GM12878 (cell line): ENCODE data around the gene PPP1R18. TPM values are rescaled to one million over a fixed set of nuclear protein-coding genes. Genes with fewer than 3 reads are reported as not detected.

Experiments
- HDGF ChIP-seq: fragments of 450-650 bp; IDR thresholded peaks from 2 replicates; pipeline ENCODE4 v1.6.1; 2016; ENCODE audit warnings: antibody characterized with exemption
- IKZF1 ChIP-seq: fragments of 450-650 bp; conservative IDR thresholded peaks from 2 replicates; pipeline ENCODE4 v1.6.1; 2017; ENCODE audit warnings: antibody characterized with exemption, mild to moderate bottlenecking
- KLF5 ChIP-seq: fragments of 450-650 bp; IDR thresholded peaks from 2 replicates; pipeline ENCODE4 v1.6.1; 2014; ENCODE audit warnings: mild to moderate bottlenecking; ENCODE audit not compliant: partially characterized antibody
- NBN ChIP-seq: fragments of 450-650 bp; IDR thresholded peaks from 2 replicates; pipeline ENCODE4 v1.6.1; 2016
- NR2F1 ChIP-seq: fragments of 450-650 bp; conservative IDR thresholded peaks from 2 replicates; pipeline ENCODE4 v1.6.1; 2017; ENCODE audit warnings: mild to moderate bottlenecking
- POLR2A ChIP-seq: IDR thresholded peaks from 2 replicates; pipeline ENCODE4 v1.6.1; 2011; ENCODE audit warnings: low read depth, mild to moderate bottlenecking, low read length
- RELA ChIP-seq: fragments of 450-650 bp; IDR thresholded peaks from 2 replicates; pipeline ENCODE4 v1.8.0; 2014; ENCODE audit warnings: borderline replicate concordance; ENCODE audit not compliant: partially characterized antibody
- RFX5 ChIP-seq: IDR thresholded peaks from 2 replicates; pipeline ENCODE4 v1.6.1; 2011; ENCODE audit warnings: low read depth, low read length, improper control_type of control experiment
- SP1 ChIP-seq: IDR thresholded peaks from one replicate; pipeline ENCODE4 v1.6.1; 2011; ENCODE audit warnings: low read depth, low read length
- TARDBP ChIP-seq: IDR thresholded peaks from 2 replicates; pipeline ENCODE4 v1.6.1; 2016; ENCODE audit warnings: borderline replicate concordance
- YY1 ChIP-seq: IDR thresholded peaks from 2 replicates; pipeline ENCODE4 v1.6.1; 2011; ENCODE audit warnings: low read depth, mild to moderate bottlenecking, low read length
- ZNF217 ChIP-seq: fragments of 450-650 bp; IDR thresholded peaks from 2 replicates; pipeline ENCODE4 v1.6.1; 2017; ENCODE audit warnings: antibody characterized with exemption, mild to moderate bottlenecking
- polyA plus RNA-seq, 11 experiments: library from polyadenylated mRNA; depleted of rRNA in 4 of 11; unstranded in 6 of 11; stranded (reverse) in 5 of 11; fragments of >200 nt; fragmentation: Nextera tagmentation in 4 of 11; fragmentation: Illumina TruSeq in 1 of 11; extraction: Ambion mirVana in 4 of 11; extraction: Trizol in 1 of 11; gene quantifications; 1 replicate in 1 of 11; 2 replicates in 10 of 11; pipeline versions ENCODE4 v1.2.1 to v1.2.3, GENCODE V29; 2011 to 2016; ENCODE audit warnings: inconsistent platforms in 2 of 11, missing spikeins in 2 of 11, low read depth in 1 of 11
- total RNA-seq, 4 experiments: library from RNA; depleted of rRNA in 3 of 4; stranded (reverse); fragments of >200 nt in 3 of 4; fragmentation: Illumina TruSeq in 1 of 4; extraction: Trizol in 1 of 4; gene quantifications; 2 replicates each; pipeline versions ENCODE4 v1.2.1 to v1.2.3, GENCODE V29; 2013 to 2021
- TF ChIP-seq, protein P1 (sequence below): fragments of 450-650 bp; IDR thresholded peaks from 2 replicates; pipeline ENCODE4 v1.6.1; 2018; ENCODE audit warnings: mild to moderate bottlenecking, low read depth, moderate library complexity; ENCODE audit not compliant: partially characterized antibody
- TF ChIP-seq, protein P2 (sequence below): fragments of 450-650 bp; IDR thresholded peaks from 2 replicates; pipeline ENCODE4 v1.6.1; 2016; ENCODE audit warnings: mild to moderate bottlenecking
- TF ChIP-seq, protein P3 (sequence below): fragments of 450-650 bp; conservative IDR thresholded peaks from 2 replicates; pipeline ENCODE4 v1.6.1; 2017; ENCODE audit warnings: mild to moderate bottlenecking, moderate library complexity
- TF ChIP-seq, protein P4 (sequence below): fragments of 450-650 bp; IDR thresholded peaks from 2 replicates; pipeline ENCODE4 v1.6.1; 2016; ENCODE audit warnings: mild to moderate bottlenecking, moderate library complexity, borderline replicate concordance
- TF ChIP-seq, protein P5 (sequence below): fragments of 450-650 bp; IDR thresholded peaks from 2 replicates; pipeline ENCODE4 v1.6.1; 2016; ENCODE audit warnings: mild to moderate bottlenecking

The PPP1R18 gene
- total and polyA plus RNA-seq, 10 of the 15 experiments (the other 5 are each of a cell fraction or from before 2014, with no cell fraction given): 21.0 to 119 (median 52.6) TPM

DNA sequence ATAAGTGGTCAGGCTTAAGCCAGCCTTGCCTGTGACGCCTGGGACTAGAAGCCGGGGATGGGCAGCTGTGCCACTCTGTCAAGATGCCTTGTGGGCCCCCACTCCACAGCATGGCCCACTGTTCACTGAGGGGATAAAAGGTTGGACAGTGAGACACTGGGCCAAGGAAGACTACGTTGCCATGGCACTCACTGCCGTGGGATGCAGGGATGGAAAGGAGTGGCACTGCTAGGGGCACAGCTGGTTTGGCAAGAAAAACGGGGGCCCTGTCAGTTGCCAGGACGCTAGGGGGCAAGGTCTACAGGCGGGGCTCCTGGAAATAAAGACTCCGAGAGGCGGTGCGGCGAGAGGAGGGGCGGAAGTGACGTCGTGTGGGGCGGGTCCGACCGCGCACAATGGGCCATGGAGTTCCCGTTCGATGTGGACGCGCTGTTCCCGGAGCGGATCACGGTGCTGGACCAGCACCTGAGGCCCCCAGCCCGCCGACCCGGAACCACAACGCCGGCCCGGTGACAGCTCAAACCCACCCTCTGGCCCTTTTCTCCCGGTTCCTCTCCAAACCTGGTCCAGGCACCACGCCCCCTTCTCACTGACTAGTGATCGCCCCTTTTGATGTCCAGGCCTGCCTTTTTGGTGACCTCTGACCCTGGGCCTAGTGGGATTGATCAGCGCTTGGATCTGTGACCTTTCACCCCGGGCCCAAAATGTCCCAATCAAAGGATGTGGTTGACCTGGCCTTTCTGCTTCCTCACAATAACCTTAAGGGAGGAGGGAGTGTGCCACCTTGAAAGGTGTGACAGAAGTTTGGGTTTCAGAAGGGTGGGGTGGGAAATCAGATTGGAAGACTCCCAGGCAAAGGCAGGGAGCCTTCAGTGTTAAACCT, 59.7 kb downstream of the PPP1R18 start, which contains the start of gene ATAT1 (continued):
- TF ChIP-seq, protein P1, sequence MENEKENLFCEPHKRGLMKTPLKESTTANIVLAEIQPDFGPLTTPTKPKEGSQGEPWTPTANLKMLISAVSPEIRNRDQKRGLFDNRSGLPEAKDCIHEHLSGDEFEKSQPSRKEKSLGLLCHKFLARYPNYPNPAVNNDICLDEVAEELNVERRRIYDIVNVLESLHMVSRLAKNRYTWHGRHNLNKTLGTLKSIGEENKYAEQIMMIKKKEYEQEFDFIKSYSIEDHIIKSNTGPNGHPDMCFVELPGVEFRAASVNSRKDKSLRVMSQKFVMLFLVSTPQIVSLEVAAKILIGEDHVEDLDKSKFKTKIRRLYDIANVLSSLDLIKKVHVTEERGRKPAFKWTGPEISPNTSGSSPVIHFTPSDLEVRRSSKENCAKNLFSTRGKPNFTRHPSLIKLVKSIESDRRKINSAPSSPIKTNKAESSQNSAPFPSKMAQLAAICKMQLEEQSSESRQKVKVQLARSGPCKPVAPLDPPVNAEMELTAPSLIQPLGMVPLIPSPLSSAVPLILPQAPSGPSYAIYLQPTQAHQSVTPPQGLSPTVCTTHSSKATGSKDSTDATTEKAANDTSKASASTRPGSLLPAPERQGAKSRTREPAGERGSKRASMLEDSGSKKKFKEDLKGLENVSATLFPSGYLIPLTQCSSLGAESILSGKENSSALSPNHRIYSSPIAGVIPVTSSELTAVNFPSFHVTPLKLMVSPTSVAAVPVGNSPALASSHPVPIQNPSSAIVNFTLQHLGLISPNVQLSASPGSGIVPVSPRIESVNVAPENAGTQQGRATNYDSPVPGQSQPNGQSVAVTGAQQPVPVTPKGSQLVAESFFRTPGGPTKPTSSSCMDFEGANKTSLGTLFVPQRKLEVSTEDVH: no peak
- TF ChIP-seq IKZF1: peak; percentile 44; the same call in 1 of the 2 replicates
- peak; percentile 95 for TF ChIP-seq NR2F1
- peak; percentile 73; the same call in 1 of the 2 replicates for TF ChIP-seq HDGF
- TF ChIP-seq, protein P2, sequence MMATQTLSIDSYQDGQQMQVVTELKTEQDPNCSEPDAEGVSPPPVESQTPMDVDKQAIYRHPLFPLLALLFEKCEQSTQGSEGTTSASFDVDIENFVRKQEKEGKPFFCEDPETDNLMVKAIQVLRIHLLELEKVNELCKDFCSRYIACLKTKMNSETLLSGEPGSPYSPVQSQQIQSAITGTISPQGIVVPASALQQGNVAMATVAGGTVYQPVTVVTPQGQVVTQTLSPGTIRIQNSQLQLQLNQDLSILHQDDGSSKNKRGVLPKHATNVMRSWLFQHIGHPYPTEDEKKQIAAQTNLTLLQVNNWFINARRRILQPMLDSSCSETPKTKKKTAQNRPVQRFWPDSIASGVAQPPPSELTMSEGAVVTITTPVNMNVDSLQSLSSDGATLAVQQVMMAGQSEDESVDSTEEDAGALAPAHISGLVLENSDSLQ: no peak
- no peak for TF ChIP-seq ZNF217
- TF ChIP-seq, protein P3, sequence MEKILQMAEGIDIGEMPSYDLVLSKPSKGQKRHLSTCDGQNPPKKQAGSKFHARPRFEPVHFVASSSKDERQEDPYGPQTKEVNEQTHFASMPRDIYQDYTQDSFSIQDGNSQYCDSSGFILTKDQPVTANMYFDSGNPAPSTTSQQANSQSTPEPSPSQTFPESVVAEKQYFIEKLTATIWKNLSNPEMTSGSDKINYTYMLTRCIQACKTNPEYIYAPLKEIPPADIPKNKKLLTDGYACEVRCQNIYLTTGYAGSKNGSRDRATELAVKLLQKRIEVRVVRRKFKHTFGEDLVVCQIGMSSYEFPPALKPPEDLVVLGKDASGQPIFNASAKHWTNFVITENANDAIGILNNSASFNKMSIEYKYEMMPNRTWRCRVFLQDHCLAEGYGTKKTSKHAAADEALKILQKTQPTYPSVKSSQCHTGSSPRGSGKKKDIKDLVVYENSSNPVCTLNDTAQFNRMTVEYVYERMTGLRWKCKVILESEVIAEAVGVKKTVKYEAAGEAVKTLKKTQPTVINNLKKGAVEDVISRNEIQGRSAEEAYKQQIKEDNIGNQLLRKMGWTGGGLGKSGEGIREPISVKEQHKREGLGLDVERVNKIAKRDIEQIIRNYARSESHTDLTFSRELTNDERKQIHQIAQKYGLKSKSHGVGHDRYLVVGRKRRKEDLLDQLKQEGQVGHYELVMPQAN: peak; percentile 89
- TF ChIP-seq, protein P4, sequence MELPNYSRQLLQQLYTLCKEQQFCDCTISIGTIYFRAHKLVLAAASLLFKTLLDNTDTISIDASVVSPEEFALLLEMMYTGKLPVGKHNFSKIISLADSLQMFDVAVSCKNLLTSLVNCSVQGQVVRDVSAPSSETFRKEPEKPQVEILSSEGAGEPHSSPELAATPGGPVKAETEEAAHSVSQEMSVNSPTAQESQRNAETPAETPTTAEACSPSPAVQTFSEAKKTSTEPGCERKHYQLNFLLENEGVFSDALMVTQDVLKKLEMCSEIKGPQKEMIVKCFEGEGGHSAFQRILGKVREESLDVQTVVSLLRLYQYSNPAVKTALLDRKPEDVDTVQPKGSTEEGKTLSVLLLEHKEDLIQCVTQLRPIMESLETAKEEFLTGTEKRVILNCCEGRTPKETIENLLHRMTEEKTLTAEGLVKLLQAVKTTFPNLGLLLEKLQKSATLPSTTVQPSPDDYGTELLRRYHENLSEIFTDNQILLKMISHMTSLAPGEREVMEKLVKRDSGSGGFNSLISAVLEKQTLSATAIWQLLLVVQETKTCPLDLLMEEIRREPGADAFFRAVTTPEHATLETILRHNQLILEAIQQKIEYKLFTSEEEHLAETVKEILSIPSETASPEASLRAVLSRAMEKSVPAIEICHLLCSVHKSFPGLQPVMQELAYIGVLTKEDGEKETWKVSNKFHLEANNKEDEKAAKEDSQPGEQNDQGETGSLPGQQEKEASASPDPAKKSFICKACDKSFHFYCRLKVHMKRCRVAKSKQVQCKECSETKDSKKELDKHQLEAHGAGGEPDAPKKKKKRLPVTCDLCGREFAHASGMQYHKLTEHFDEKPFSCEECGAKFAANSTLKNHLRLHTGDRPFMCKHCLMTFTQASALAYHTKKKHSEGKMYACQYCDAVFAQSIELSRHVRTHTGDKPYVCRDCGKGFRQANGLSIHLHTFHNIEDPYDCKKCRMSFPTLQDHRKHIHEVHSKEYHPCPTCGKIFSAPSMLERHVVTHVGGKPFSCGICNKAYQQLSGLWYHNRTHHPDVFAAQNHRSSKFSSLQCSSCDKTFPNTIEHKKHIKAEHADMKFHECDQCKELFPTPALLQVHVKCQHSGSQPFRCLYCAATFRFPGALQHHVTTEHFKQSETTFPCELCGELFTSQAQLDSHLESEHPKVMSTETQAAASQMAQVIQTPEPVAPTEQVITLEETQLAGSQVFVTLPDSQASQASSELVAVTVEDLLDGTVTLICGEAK: peak; percentile 77
- TF ChIP-seq KLF5: no peak
- no peak for TF ChIP-seq RELA
- TF ChIP-seq YY1: peak; percentile 74
- TF ChIP-seq POLR2A: peak; percentile 97
- TF ChIP-seq SP1: peak; percentile 37
- TF ChIP-seq, protein P5, sequence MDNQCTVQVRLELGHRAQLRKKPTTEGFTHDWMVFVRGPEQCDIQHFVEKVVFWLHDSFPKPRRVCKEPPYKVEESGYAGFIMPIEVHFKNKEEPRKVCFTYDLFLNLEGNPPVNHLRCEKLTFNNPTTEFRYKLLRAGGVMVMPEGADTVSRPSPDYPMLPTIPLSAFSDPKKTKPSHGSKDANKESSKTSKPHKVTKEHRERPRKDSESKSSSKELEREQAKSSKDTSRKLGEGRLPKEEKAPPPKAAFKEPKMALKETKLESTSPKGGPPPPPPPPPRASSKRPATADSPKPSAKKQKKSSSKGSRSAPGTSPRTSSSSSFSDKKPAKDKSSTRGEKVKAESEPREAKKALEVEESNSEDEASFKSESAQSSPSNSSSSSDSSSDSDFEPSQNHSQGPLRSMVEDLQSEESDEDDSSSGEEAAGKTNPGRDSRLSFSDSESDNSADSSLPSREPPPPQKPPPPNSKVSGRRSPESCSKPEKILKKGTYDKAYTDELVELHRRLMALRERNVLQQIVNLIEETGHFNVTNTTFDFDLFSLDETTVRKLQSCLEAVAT: no peak
- TF ChIP-seq TARDBP: 0 out of 2 replicates have a peak, but pooled peaks have one; percentile 16
- TF ChIP-seq RFX5: no peak
- TF ChIP-seq NBN: peak; percentile 56; the same call in 1 of the 2 replicates
- TF ChIP-seq, all 136 proteins: peak for 44
